GM19193 (cell line): ENCODE results near the gene EVC.

ENCODE experiments used
- POLR2A ChIP-seq: IDR thresholded peaks from 4 replicates; pipeline ENCODE4 v1.6.1; 2011; ENCODE audit not compliant: insufficient read depth, insufficient read length; ENCODE audit errors: extremely low read depth

Gene EVC

GRCh38 chr4:5843573-5844530 lies 132.9 kb downstream of the EVC start:
- TF ChIP-seq POLR2A: no peak

- no peak for TF ChIP-seq POLR2A
Observed at GRCh38 chr4:5845035-5845905, 134.3 kb downstream of the EVC start.

DNA sequence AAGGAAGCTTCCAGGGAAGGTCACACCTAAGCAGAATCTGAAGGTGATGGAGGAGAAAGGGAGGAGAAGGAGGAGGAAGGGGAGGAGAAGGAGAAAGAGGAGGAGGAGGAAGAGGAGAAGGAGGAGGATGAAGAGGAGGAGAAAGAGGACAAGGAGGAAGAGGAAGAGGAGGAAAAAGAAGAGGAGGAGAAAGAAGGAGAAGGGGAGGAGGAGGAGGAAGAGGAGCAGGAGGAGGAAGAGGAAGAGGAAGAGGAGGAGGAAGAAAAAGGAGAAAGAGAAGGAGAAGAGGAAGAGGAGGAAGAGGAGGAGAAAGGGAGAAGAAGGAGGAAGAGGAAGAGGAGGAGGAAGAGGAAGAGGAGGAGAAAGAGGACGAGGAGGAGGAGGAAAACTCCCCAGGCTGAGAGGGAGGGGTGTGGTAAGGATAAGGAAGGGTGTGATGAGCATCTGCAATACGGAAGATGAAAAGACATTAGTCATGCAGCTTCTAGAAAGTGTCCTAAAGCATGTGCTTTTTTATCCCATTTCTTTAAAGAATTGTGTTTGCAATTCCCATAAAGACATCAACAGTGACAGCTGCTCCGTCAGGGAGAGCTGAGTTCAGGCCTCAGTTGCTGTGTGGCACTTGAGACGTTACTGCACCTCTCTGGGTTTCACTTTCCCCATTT lies 140.8 kb downstream of the EVC start:
- no peak for TF ChIP-seq POLR2A

- TF ChIP-seq POLR2A: no peak
Observed at GRCh38 chr4:5852523-5853202, 141.7 kb downstream of the EVC start.

DNA sequence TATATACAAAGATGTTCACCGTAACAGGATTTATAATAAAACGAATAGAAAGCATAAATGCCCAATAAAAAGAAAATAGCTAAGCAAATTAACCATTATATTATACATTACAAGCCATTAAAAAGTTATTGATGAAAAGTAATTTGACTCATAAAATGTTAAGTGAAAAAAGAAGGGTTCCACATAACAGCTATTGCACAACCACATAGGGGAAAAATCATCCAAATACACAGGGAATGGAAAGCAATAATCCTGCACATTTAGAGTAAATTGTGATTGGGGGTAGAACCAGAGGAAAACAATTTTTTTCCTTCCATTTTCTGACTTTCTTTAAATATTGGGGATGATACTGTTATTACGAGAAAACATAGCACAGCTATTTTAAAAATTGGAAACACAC lies 143.9 kb downstream of the EVC start:
- TF ChIP-seq POLR2A: no peak

DNA sequence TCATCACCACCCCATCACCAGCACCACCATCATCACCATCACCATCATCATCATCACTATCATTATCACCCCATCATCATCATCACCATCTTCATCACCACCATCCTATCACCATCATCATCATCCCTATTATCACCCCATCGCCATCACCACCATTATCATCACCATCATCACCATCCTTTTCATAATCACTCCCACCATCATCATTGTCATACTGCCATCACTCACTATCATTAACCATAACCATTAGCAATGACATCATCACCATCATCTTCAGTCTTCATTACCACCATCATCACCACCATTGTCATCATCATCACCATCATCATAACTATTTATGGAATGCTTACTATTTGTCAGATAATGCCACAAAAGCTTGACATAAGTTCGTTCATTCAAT lies 146.2 kb downstream of the EVC start:
- no peak for TF ChIP-seq POLR2A

GRCh38 chr4:5858020-5858769 lies 147.2 kb downstream of the EVC start:
- TF ChIP-seq POLR2A: no peak

GRCh38 chr4:5863461-5864113 lies 152.6 kb downstream of the EVC start:
- no peak for TF ChIP-seq POLR2A
